B cell (primary cell): Measurements from ENCODE around the gene ZNF839. TPM values are rescaled to one million over a fixed set of nuclear protein-coding genes. Genes with fewer than 3 reads are reported as not detected.

Source experiments
- ATAC-seq: fragments of 200-7000 bp; cut with Tn5 transposase; one replicate; pipeline ENCODE4 v1.10.0; 2021; ENCODE audit warnings: low read depth, mild to moderate bottlenecking, moderate number of reproducible peaks, moderate library complexity
- CTCF ChIA-PET: fragments of 350-600 bp; sonication (Branson Sonifier 250); formaldehyde crosslinking; loops from one replicate; lab custom pipeline; 2021; ENCODE audit warnings: antibody characterized with exemption, inconsistent platforms; lab: Charles Lee
- POLR2A ChIA-PET: fragments of 350-600 bp; sonication (Branson Sonifier 250); formaldehyde crosslinking; loops from one replicate; lab custom pipeline; 2021; ENCODE audit warnings: antibody characterized with exemption; lab: Charles Lee
- DNase-seq: peaks from one replicate; pipeline ENCODE4 v3.0.0; 2013
- H2AFZ ChIP-seq: 2 replicates; pipeline ENCODE4 v1.6.1; 2012; ENCODE audit warnings: mild to moderate bottlenecking, low read depth, low read length; ENCODE audit not compliant: insufficient read depth, poor library complexity, severe bottlenecking
- H3K27ac ChIP-seq, 2 donors: 1 replicate in 1 of 2; 2 replicates in 1 of 2; pipeline ENCODE4 v1.5.1; 2012 to 2013; ENCODE audit warnings: low read length in 2 of 2, mild to moderate bottlenecking in 2 of 2, moderate library complexity in 1 of 2
- H3K27me3 ChIP-seq, 4 experiments: fragments of 200-600 bp in 1 of 4; sonication (generic) in 1 of 4; replicated peaks in 1 of 4; 1 replicate in 2 of 4; 2 replicates in 2 of 4; pipeline versions ENCODE4 v1.6.1 to v1.7.0; 2013 to 2016; ENCODE audit warnings: low read length in 3 of 4, mild to moderate bottlenecking in 2 of 4, mixed read lengths in 1 of 4, moderate library complexity in 1 of 4; ENCODE audit not compliant: insufficient read depth in 4 of 4, control insufficient read depth in 3 of 4; ENCODE audit errors: control extremely low read depth in 1 of 4
- H3K36me3 ChIP-seq, 2 experiments: replicated peaks in 1 of 2; 1 replicate in 1 of 2; 2 replicates in 1 of 2; pipeline versions ENCODE4 v1.6.1 to v1.7.1; 2013; ENCODE audit warnings: low read length in 1 of 2; ENCODE audit not compliant: insufficient read depth in 2 of 2, control insufficient read depth in 1 of 2; ENCODE audit errors: control extremely low read depth in 1 of 2, extremely low read depth in 1 of 2
- H3K4me1 ChIP-seq, 2 donors: fragments of 200-600 bp in 1 of 2; sonication (generic) in 1 of 2; 1 replicate in 1 of 2; 2 replicates in 1 of 2; pipeline versions ENCODE4 v1.5.1 to v1.6.1; 2013 to 2017; ENCODE audit warnings: low read length in 2 of 2; ENCODE audit not compliant: control insufficient read depth in 2 of 2, insufficient read depth in 2 of 2
- H3K4me2 ChIP-seq: replicated peaks from 2 replicates; pipeline ENCODE3; 2012; ENCODE audit warnings: mild to moderate bottlenecking, low read depth, low read length; ENCODE audit not compliant: poor library complexity, severe bottlenecking
- H3K4me3 ChIP-seq, 5 experiments: fragments of 200-600 bp in 1 of 5; sonication (generic) in 1 of 5; 1 replicate in 3 of 5; 2 replicates in 2 of 5; pipeline versions ENCODE4 v1.5.1 to v1.7.0; 2011 to 2016; ENCODE audit warnings: low read length in 4 of 5, mild to moderate bottlenecking in 4 of 5, low read depth in 2 of 5, control low read depth in 1 of 5, moderate library complexity in 1 of 5; ENCODE audit not compliant: insufficient read depth in 1 of 5; ENCODE audit errors: control extremely low read depth in 1 of 5, extremely low read depth in 1 of 5
- H3K79me2 ChIP-seq: fragments of 200-600 bp; sonication (generic); one replicate; pipeline ENCODE4 v1.6.0; 2016; ENCODE audit warnings: low read length; ENCODE audit not compliant: control insufficient read depth, insufficient read depth
- H3K9ac ChIP-seq: fragments of 200-600 bp; sonication (generic); 2 replicates; pipeline ENCODE4 v1.6.1; 2017; ENCODE audit warnings: mild to moderate bottlenecking, low read length, moderate library complexity
- H3K9me3 ChIP-seq, 3 donors: one replicate each; pipeline versions ENCODE4 v1.6.1 to v1.7.1; 2013; ENCODE audit warnings: low read length in 2 of 3; ENCODE audit not compliant: control insufficient read depth in 2 of 3, insufficient read depth in 1 of 3; ENCODE audit errors: control extremely low read depth in 1 of 3
- H4K20me1 ChIP-seq: 2 replicates; pipeline ENCODE4 v1.6.0; 2012; ENCODE audit warnings: mild to moderate bottlenecking, low read length; ENCODE audit not compliant: insufficient read depth, control insufficient read depth, poor library complexity, severe bottlenecking
- H3K27ac Mint-ChIP-seq: one replicate; pipeline ENCODE4 v1.8.0; 2021; ENCODE audit warnings: mixed read lengths
- H3K27me3 Mint-ChIP-seq: one replicate; pipeline ENCODE4 v1.8.0; 2021; ENCODE audit warnings: mixed read lengths
- H3K4me1 Mint-ChIP-seq: one replicate; pipeline ENCODE4 v1.8.0; 2021; ENCODE audit warnings: mixed read lengths
- H3K4me3 Mint-ChIP-seq: one replicate; pipeline ENCODE4 v1.8.0; 2021; ENCODE audit warnings: mixed read lengths
- H3K9me3 Mint-ChIP-seq: one replicate; pipeline ENCODE4 v1.8.0; 2022; ENCODE audit warnings: mixed read lengths; ENCODE audit not compliant: insufficient read depth
- CTCF ChIP-seq: fragments of 200-600 bp; IDR thresholded peaks from one replicate; pipeline ENCODE4 v1.8.0; 2022; ENCODE audit warnings: antibody characterized with exemption, mild to moderate bottlenecking
- EZH2 ChIP-seq: IDR thresholded peaks from 2 replicates; pipeline ENCODE4 v1.6.1; 2012; ENCODE audit warnings: borderline replicate concordance, low read depth, mild to moderate bottlenecking, moderate library complexity, low read length; ENCODE audit not compliant: insufficient read depth, poor library complexity, severe bottlenecking
- WGBS: methylation state at CpG from one replicate; pipeline ENCODE4 v1.1.5; 2013; ENCODE audit warnings: missing lambda C conversion rate; ENCODE audit not compliant: insufficient coverage; 5-methylcytosine and 5-hydroxymethylcytosine counted together
- intact Hi-C: fragments of 100-400 bp; cut with micrococcal nuclease; formaldehyde crosslinking; loops from one replicate; pipeline ENCODE4 v1.10.0; 2022
- polyA plus RNA-seq: library from polyadenylated mRNA; depleted of rRNA; stranded (reverse); fragments of >200 nt; gene quantifications from 2 replicates; pipeline ENCODE4 v1.2.3, GENCODE V29; 2012
- total RNA-seq, 2 donors: library from RNA; stranded (reverse); fragments of 120-200 nt in 1 of 2; gene quantifications; 1 replicate in 1 of 2; 2 replicates in 1 of 2; pipeline versions ENCODE4 v1.2.3 to v1.2.4, GENCODE V29; 2013 to 2022

ZNF839 gene
- total and polyA plus RNA-seq, 2 donors (not counting 1 experiment from before 2014, with no cell fraction given): 22.8 to 28.8 TPM

- intact Hi-C loops: loop anchor here (5.0 kb wide), 4 partner anchors 147 to 1983 kb away; partner anchors contain the start of genes ANKRD9, MARK3 and WDR25
- POLR2A ChIA-PET: no interaction called here
- no peak overlapping the region for H2AFZ ChIP-seq
Measured at GRCh38 chr14:102360388-102360787, 40.8 kb downstream of the ZNF839 start.

More at GRCh38 chr14:102360388-102360787, 40.8 kb downstream of the ZNF839 start:
- CTCF ChIA-PET: interaction anchor here (0.6 to 2.1 kb wide), 3 partner anchors 33 to 46 kb away, joined by 3 to 7 read pairs (median 6); no protein-coding TSS in a partner anchor
- Histone ChIP-seq H3K27me3 (no peaks in the 10 kb centered on the region), H3K9ac (no peak overlapping the region), H3K27ac (no peak overlapping the region), H3K4me2 (no peak overlapping the region), H3K79me2 (peaks cover 28% of the 10 kb centered on the region), H3K9me3 (no peaks in the 10 kb centered on the region), H3K36me3 (peaks cover 1 to 26% of the 10 kb centered on the region in 2 experiments), H3K4me1 (peaks cover 16% of the 10 kb centered on the region in 2 donors), H4K20me1 (no peaks in the 10 kb centered on the region), H3K4me3 (no peak overlapping the region)
- Mint-ChIP-seq H3K27ac (no peak overlapping the region), H3K4me3 (no peak overlapping the region), H3K27me3 (no peaks in the 10 kb centered on the region), H3K4me1 (peaks cover 21% of the 10 kb centered on the region), H3K9me3 (no peaks in the 10 kb centered on the region)
- DNase-seq: no peak
- no CpG with 5 or more reads among the region's 3 CpGs for WGBS
- TF ChIP-seq EZH2 (no peak), CTCF (no peak)
- no peak for ATAC-seq
